Lower leg skin (tissue), 3 donors: ENCODE data around the gene COL4A1.

ENCODE experiments used
- POLR2A ChIP-seq, 2 donors: fragments of 450-650 bp; IDR thresholded peaks; one replicate each; pipeline ENCODE4 v1.6.1; 2016 to 2017; ENCODE audit warnings: antibody characterized with exemption in 2 of 2, mild to moderate bottlenecking in 1 of 2, moderate library complexity in 1 of 2
- TF ChIP-seq, protein P1 (sequence below), 3 donors: fragments of 450-650 bp; IDR thresholded peaks; one replicate each; pipeline ENCODE4 v1.5.1; 2016; ENCODE audit warnings: antibody characterized with exemption in 3 of 3, mild to moderate bottlenecking in 3 of 3, moderate library complexity in 2 of 3

DNA sequence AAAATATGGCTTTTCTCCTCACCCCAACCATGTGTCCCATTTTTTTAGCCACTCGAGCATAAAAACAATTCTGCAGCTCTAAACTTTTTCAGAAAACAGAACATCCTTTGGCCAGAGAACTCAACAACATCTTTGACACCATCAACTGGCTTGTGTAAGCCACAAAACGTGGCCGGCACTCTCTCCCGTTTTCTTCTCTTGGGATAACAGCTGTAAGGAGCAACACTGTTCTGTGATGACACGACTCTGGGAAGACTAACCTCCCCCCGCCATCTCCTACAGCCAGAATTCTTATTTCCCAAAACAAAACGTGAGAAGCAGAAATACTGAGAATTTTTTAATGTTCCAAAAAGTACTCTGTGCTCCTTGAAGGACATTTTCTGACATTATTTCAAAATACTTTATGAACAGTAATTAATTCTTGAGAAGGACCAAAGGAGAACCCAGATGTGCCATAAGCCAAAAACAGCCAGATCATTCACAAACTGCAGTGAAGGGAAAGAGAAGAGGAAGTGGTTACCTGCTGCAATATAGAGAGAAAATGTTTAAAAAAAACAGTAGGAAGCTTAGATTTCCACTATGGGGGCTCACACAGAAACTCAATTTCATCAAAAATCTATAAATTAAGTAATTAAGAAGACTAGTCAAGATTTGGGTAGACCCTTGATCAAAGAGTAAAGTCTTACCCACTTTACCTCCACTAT, 25.8 kb downstream of the COL4A1 start:
- TF ChIP-seq POLR2A (IDR thresholded peaks at IDR 0.05) = no peak
- TF ChIP-seq, protein P1, sequence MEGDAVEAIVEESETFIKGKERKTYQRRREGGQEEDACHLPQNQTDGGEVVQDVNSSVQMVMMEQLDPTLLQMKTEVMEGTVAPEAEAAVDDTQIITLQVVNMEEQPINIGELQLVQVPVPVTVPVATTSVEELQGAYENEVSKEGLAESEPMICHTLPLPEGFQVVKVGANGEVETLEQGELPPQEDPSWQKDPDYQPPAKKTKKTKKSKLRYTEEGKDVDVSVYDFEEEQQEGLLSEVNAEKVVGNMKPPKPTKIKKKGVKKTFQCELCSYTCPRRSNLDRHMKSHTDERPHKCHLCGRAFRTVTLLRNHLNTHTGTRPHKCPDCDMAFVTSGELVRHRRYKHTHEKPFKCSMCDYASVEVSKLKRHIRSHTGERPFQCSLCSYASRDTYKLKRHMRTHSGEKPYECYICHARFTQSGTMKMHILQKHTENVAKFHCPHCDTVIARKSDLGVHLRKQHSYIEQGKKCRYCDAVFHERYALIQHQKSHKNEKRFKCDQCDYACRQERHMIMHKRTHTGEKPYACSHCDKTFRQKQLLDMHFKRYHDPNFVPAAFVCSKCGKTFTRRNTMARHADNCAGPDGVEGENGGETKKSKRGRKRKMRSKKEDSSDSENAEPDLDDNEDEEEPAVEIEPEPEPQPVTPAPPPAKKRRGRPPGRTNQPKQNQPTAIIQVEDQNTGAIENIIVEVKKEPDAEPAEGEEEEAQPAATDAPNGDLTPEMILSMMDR (IDR thresholded peaks at IDR 0.05) = no peak
